Panc1 (cell line): Measurements from ENCODE around the gene GFPT1.

Experiments
- POLR2AphosphoS5 ChIP-seq: IDR thresholded peaks from 2 replicates; pipeline ENCODE4 v1.6.1; 2012; ENCODE audit warnings: mild to moderate bottlenecking, low read depth, low read length, moderate library complexity
- SIN3A ChIP-seq: IDR thresholded peaks from 2 replicates; pipeline ENCODE4 v1.6.1; 2012; ENCODE audit warnings: low read depth, mild to moderate bottlenecking, low read length, moderate library complexity, borderline replicate concordance; ENCODE audit not compliant: insufficient read depth
- TCF7L2 ChIP-seq: IDR thresholded peaks from 2 replicates; pipeline ENCODE4 v1.6.1; 2011; ENCODE audit warnings: mild to moderate bottlenecking, low read depth, low read length, inconsistent platforms
- TF ChIP-seq, protein P1 (sequence below): fragments of 450-650 bp; IDR thresholded peaks from 2 replicates; pipeline ENCODE4 v1.5.1; 2017; ENCODE audit warnings: mild to moderate bottlenecking
- TF ChIP-seq, protein P2 (sequence below), 2 experiments: IDR thresholded peaks; 2 replicates each; pipeline ENCODE4 v1.6.1; 2011 to 2012; ENCODE audit warnings: low read depth in 2 of 2, control low read depth in 1 of 2, low read length in 1 of 2, mild to moderate bottlenecking in 1 of 2, moderate library complexity in 1 of 2; ENCODE audit not compliant: insufficient read depth in 1 of 2

DNA sequence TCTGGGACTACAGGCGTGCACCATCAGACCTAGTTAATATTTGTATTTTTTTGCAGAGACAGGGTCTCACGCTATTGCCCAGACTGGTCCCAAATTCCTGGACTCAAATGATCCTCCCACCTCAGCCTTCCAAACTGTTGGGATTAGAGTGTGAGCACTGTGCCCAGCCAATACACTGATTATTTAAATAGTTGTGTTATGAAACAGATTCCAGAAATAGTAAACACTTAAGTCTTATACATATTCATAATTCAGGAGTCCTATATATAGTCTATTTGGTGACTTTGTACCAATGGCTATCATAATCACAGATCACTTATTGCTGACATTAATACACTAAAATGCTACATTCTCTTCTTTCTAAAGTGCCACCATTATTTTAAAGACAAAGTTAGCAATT is 37.4 kb upstream of the GFPT1 start:
- TF ChIP-seq, protein P1, sequence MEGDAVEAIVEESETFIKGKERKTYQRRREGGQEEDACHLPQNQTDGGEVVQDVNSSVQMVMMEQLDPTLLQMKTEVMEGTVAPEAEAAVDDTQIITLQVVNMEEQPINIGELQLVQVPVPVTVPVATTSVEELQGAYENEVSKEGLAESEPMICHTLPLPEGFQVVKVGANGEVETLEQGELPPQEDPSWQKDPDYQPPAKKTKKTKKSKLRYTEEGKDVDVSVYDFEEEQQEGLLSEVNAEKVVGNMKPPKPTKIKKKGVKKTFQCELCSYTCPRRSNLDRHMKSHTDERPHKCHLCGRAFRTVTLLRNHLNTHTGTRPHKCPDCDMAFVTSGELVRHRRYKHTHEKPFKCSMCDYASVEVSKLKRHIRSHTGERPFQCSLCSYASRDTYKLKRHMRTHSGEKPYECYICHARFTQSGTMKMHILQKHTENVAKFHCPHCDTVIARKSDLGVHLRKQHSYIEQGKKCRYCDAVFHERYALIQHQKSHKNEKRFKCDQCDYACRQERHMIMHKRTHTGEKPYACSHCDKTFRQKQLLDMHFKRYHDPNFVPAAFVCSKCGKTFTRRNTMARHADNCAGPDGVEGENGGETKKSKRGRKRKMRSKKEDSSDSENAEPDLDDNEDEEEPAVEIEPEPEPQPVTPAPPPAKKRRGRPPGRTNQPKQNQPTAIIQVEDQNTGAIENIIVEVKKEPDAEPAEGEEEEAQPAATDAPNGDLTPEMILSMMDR = no peak
- TF ChIP-seq POLR2AphosphoS5 (no peak), SIN3A (no peak), TCF7L2 (no peak)
- TF ChIP-seq, protein P2, sequence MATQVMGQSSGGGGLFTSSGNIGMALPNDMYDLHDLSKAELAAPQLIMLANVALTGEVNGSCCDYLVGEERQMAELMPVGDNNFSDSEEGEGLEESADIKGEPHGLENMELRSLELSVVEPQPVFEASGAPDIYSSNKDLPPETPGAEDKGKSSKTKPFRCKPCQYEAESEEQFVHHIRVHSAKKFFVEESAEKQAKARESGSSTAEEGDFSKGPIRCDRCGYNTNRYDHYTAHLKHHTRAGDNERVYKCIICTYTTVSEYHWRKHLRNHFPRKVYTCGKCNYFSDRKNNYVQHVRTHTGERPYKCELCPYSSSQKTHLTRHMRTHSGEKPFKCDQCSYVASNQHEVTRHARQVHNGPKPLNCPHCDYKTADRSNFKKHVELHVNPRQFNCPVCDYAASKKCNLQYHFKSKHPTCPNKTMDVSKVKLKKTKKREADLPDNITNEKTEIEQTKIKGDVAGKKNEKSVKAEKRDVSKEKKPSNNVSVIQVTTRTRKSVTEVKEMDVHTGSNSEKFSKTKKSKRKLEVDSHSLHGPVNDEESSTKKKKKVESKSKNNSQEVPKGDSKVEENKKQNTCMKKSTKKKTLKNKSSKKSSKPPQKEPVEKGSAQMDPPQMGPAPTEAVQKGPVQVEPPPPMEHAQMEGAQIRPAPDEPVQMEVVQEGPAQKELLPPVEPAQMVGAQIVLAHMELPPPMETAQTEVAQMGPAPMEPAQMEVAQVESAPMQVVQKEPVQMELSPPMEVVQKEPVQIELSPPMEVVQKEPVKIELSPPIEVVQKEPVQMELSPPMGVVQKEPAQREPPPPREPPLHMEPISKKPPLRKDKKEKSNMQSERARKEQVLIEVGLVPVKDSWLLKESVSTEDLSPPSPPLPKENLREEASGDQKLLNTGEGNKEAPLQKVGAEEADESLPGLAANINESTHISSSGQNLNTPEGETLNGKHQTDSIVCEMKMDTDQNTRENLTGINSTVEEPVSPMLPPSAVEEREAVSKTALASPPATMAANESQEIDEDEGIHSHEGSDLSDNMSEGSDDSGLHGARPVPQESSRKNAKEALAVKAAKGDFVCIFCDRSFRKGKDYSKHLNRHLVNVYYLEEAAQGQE (IDR thresholded peaks at IDR 0.05; ENCODE audit: insufficient read depth in 1 of 2, low read depth in 2 of 2, low read length in 1 of 2) = no peak
